Mesodermal cell (in vitro differentiated cells): ENCODE data around the gene PEAK1.
"Not testable (repeated sequence)": the region's sequence is repeated elsewhere in the genome, so short reads cannot be mapped to it uniquely, and the experiment has no call there.

ENCODE experiments used
- H3K27ac ChIP-seq: 2 replicates; pipeline ENCODE4 v1.7.0; 2013; ENCODE audit warnings: mild to moderate bottlenecking, low read depth, low read length, moderate library complexity; ENCODE audit not compliant: severe bottlenecking
- H3K36me3 ChIP-seq: 2 replicates; pipeline ENCODE4 v1.7.1; 2013; ENCODE audit warnings: mild to moderate bottlenecking, low read length, moderate library complexity; ENCODE audit not compliant: control insufficient read depth, insufficient read depth
- H3K4me1 ChIP-seq: one replicate; pipeline ENCODE4 v1.7.1; 2013; ENCODE audit warnings: mild to moderate bottlenecking, low read length; ENCODE audit not compliant: insufficient read depth, control insufficient read depth, poor library complexity, severe bottlenecking
- H3K4me3 ChIP-seq: 2 replicates; pipeline ENCODE4 v1.7.0; 2013; ENCODE audit warnings: low read length, control low read depth, mild to moderate bottlenecking; ENCODE audit not compliant: insufficient read depth, poor library complexity, severe bottlenecking; ENCODE audit errors: extremely low read depth
- H3K9me3 ChIP-seq: 2 replicates; pipeline ENCODE4 v1.7.1; 2013; ENCODE audit warnings: mild to moderate bottlenecking, low read length, moderate library complexity; ENCODE audit not compliant: control insufficient read depth
- WGBS, 2 experiments: methylation state at CpG; one replicate each; pipeline ENCODE4 v1.1.5; 2013; ENCODE audit warnings: missing lambda C conversion rate in 2 of 2; ENCODE audit not compliant: insufficient coverage in 2 of 2; 5-methylcytosine and 5-hydroxymethylcytosine counted together

Gene PEAK1

GRCh38 chr15:77179541-77179998, 240.3 kb downstream of the PEAK1 start:
- H3K36me3 ChIP-seq = peaks cover 45% of the 10 kb centered on the region
- no peak overlapping the region for H3K27ac ChIP-seq
- H3K4me3 ChIP-seq = no peak overlapping the region
- no peaks in the 10 kb centered on the region for H3K4me1 ChIP-seq
- H3K9me3 ChIP-seq = no peaks in the 10 kb centered on the region

- Histone ChIP-seq H3K36me3 (peaks cover 45% of the 10 kb centered on the region), H3K4me1 (no peaks in the 10 kb centered on the region), H3K4me3 (no peak overlapping the region), H3K27ac (no peak overlapping the region), H3K9me3 (no peaks in the 10 kb centered on the region)
Measured at GRCh38 chr15:77178411-77178810, 241.5 kb downstream of the PEAK1 start.

GRCh38 chr15:77176148-77176547, 243.8 kb downstream of the PEAK1 start:
- not testable (repeated sequence) for H3K9me3 ChIP-seq

GRCh38 chr15:77173487-77173886, 246.4 kb downstream of the PEAK1 start:
- Histone ChIP-seq H3K36me3 (peaks cover 10% of the 10 kb centered on the region), H3K27ac (no peak overlapping the region), H3K9me3 (no peaks in the 10 kb centered on the region), H3K4me3 (no peak overlapping the region), H3K4me1 (no peaks in the 10 kb centered on the region)
- WGBS, 2 experiments = 83 to 92% methylated on average over 1 of the region's 1 CpG

More at GRCh38 chr15:77176148-77176547, 243.8 kb downstream of the PEAK1 start:
- not testable (repeated sequence) for H3K4me3 ChIP-seq, H3K4me1 ChIP-seq, H3K27ac ChIP-seq
- H3K36me3 ChIP-seq = peaks cover 37% of the 10 kb centered on the region
- no CpG with 5 or more reads among the region's 1 CpG for WGBS, 2 experiments

GRCh38 chr15:77171221-77171967, 248.5 kb downstream of the PEAK1 start:
- Histone ChIP-seq H3K36me3 (peaks cover 3% of the 10 kb centered on the region), H3K4me1 (no peaks in the 10 kb centered on the region), H3K4me3 (no peak overlapping the region), H3K9me3 (no peaks in the 10 kb centered on the region), H3K27ac (no peak overlapping the region)
- 100% methylated on average over 1 of the region's 2 CpGs for WGBS, 2 experiments

- Histone ChIP-seq H3K9me3 (no peaks in the 10 kb centered on the region), H3K4me1 (no peaks in the 10 kb centered on the region), H3K27ac (no peak overlapping the region), H3K4me3 (no peak overlapping the region), H3K36me3 (no peaks in the 10 kb centered on the region)
- 95 to 100% methylated on average over 2 to 3 of the region's 3 CpGs for WGBS, 2 experiments
Measured at GRCh38 chr15:77168616-77169015, 251.3 kb downstream of the PEAK1 start.

- Histone ChIP-seq H3K4me1 (no peaks in the 10 kb centered on the region), H3K36me3 (no peaks in the 10 kb centered on the region), H3K9me3 (no peaks in the 10 kb centered on the region), H3K27ac (no peak overlapping the region), H3K4me3 (no peak overlapping the region)
- WGBS, 2 experiments = 100% methylated on average over 1 of the region's 5 CpGs
Measured at GRCh38 chr15:77168141-77168540, 251.8 kb downstream of the PEAK1 start.

GRCh38 chr15:77167406-77167805, 252.5 kb downstream of the PEAK1 start:
- Histone ChIP-seq H3K27ac (no peak overlapping the region), H3K9me3 (no peaks in the 10 kb centered on the region), H3K36me3 (no peaks in the 10 kb centered on the region), H3K4me3 (no peak overlapping the region), H3K4me1 (no peaks in the 10 kb centered on the region)
- WGBS, 2 experiments = 88% methylated on average over 1 of the region's 3 CpGs; no CpG with 5 or more reads in 1 of the 2 experiments

- no peaks in the 10 kb centered on the region for H3K4me1 ChIP-seq
- H3K36me3 ChIP-seq = no peaks in the 10 kb centered on the region
- WGBS, 2 experiments = 70 to 71% methylated on average over 7 of the region's 7 CpGs
- H3K27ac ChIP-seq = no peak overlapping the region
- no peak overlapping the region for H3K4me3 ChIP-seq
- no peaks in the 10 kb centered on the region for H3K9me3 ChIP-seq
Measured at GRCh38 chr15:77163781-77164384, 256.0 kb downstream of the PEAK1 start.

GRCh38 chr15:77162872-77163633, 256.9 kb downstream of the PEAK1 start:
- Histone ChIP-seq H3K4me3 (no peak overlapping the region), H3K27ac (no peak overlapping the region), H3K4me1 (no peaks in the 10 kb centered on the region), H3K9me3 (no peaks in the 10 kb centered on the region), H3K36me3 (peaks cover 8% of the 10 kb centered on the region)
- 100% methylated on average over 1 of the region's 4 CpGs; no CpG with 5 or more reads in 1 of the 2 experiments for WGBS, 2 experiments
